NCI-H128 (cell line): ENCODE results near the gene PROCR.
"Not testable (repeated sequence)": the region's sequence is repeated elsewhere in the genome, so short reads cannot be mapped to it uniquely, and the experiment has no call there.

Experiments
- DNase-seq: peaks from one replicate; lab custom pipeline; 2025; ENCODE audit not compliant: unreplicated experiment; lab: John Stamatoyannopoulos, UW

The PROCR gene

GRCh38 chr20:35171753-35172433 is at the start of gene PROCR:
PROCR (plus strand) TSS chr20:35172072; CDS start chr20:35172155, 83 bp downstream.
- no peak for DNase-seq

- no peak for DNase-seq
Measured at GRCh38 chr20:35122756-35123405, 49.0 kb upstream of the PROCR start.

- DNase-seq: no peak
Measured at GRCh38 chr20:35125753-35126152, 46.1 kb upstream of the PROCR start.

- no peak for DNase-seq
Measured at GRCh38 chr20:35129647-35130069, 42.2 kb upstream of the PROCR start.

GRCh38 chr20:35131934-35132333 is 39.9 kb upstream of the PROCR start:
- DNase-seq: no peak

- no peak for DNase-seq
Measured at GRCh38 chr20:35133031-35133430, 38.8 kb upstream of the PROCR start.

- DNase-seq: no peak
Measured at GRCh38 chr20:35133735-35134134, 38.1 kb upstream of the PROCR start.

- no peak for DNase-seq
Measured at GRCh38 chr20:35134472-35134871, 37.4 kb upstream of the PROCR start.

GRCh38 chr20:35134880-35135279 is 37.0 kb upstream of the PROCR start:
- DNase-seq: no peak

- DNase-seq: no peak
Measured at GRCh38 chr20:35135867-35136586, 35.8 kb upstream of the PROCR start.

DNA sequence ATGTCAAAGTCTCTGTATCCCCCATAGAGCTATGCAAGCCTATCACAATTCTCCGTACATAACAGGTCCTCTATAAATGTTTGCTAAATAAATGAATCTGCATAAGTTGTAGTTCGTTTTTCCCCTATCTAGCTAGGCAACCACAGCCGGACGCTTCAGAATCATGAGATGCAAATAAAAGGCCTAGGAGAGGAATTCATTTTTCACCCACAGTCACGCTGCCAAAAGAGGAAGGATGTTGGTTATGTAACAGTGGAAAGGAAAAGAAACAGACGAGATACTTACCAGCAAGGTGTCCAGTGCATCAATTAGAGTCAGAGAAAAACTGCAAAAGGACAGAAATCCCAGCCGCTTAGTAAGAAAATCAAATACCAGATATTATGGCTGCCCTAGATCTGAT is 27.2 kb upstream of the PROCR start:
- DNase-seq: no peak

DNA sequence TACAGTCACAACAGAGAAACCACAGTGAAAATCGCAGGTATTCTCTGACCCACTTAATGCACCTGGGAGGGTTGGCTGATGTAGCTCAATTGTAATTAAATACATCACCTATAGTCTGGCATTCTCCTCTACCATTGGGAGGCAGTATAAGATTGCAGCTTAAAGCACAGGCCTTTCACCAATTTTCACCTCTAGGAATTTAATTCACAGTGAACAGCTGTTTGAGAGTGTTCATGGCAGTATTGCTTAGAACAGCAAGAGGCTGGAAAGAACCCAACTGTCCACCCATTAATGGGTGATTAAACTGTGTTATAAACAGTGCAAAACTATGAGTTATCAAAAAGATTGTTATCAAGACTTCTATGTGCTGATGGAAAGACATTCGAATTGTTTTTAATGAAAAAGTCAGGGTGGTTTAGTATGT is 26.7 kb upstream of the PROCR start:
- DNase-seq: no peak

DNA sequence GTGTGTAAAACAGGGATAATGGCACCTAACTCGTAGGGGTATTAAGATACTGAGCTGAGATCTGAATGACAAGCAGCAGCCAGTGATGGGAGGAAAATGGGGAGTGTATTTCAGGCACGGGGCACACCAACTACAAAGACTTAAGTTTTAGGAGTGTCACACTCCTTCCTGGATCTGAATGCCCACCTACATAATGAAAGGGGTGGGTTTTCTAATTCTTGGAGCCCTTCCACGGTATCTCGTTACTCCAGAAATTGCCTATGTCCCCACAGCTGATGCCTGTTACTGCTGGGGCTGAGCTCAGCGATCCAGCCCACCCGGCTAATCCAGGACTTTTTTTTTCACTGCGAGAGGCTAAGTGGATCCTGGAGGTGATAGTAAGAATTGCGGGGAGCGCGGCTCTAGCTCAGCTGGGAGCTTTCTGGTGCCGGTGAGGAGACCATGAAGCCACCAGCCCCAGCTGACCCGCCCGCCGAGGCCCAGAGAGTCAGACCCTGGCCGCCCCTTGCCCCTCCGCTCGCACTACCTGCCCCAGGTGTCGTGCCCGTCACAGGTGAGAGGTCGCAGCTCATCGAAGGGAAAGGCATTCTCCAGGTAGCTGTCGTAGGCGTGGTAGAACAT is 25.5 kb upstream of the PROCR start:
- DNase-seq: no peak

DNA sequence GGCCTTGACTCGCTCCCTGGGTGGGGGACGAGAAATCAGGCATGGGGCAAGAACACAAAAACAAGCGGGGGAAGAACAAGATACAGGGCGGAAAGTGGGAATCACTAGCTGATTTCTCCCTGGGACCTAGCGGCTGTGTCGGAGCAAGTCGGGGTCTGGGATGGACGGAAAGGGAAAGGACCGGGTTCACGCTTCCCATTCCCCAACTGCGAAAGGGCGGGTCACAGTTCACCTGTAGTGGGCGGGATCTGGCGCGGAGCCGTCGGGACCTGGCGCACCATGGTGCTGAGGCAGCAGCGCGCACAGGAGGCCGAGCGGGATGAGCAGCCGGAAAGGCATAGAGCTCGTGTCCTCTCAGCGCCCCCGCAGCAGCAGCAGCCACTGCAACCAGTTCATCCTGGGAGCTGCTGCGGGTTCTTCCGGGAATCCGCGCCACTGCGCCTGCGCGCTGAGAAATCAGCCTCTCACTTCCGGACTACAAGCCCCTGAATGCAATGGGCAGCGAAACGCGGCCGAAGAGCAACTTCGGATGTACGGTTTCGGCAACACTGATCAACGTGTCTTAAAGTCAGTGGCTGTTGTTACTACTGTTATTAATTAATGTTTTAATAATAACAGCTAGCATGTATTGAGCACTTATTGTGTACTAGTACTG is 24.8 kb upstream of the PROCR start, which contains the start of gene EDEM2:
Gene EDEM2, minus strand, starts transcription at position 417 of the 655 bp plus-strand sequence. Its CDS starts 78 bp downstream, at position 339.
- DNase-seq: peak; percentile 84

DNA sequence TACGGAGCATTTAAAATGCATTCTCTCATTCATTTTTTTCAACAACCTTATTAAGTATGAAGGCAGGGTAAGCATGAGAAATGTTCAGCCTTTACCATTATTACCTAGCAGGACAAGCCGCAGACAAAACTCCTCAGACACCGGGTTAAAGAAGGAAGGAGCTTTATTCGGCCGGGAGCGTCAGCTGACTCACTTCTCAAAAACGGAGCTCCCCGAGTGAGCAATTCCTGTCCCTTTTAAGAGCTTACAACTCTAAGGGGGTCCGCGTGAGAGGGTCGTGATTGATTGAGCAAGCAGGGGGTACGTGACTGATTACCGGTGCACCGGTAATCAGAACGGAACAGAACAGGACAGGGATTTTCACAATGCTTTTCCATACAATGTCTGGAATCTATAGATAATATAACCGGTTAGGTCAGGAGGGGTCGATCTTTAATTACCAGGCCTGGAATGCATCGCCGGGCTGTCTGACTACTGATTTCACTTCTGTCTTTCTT is 24.2 kb upstream of the PROCR start:
- not testable (repeated sequence) for DNase-seq

DNA sequence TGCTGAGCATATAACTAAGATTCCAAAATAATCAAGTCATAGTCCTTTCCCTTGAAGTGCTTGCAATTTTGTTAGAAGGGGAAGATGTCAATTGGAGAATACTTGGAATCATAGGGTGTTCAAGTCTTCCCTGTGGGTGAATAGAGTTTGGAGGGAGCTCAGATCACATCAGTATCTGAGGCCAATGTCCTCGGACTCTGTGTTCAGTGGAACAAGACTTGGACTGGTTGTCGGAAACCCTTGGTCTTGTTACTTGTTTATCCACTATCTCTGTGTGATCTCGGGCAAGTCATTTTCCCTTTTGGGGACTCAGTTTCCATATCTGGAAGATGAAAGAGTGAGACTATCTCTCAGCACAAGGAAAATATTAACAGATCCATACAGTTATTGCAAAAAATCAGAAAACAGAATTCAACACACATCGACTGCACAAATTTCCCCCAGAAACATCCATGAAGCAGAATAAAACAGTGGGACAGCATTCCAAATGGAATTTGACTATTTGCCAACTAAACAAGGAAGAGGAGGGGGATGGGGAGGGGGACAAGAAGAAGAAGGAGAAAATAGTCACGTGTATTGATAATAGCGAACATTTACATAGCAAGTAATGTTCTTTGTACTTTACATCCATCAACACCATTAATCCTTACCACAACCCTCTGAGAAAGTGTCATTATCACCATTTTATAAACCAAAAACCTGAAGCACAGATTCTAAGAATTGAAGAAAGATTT is 20.9 kb upstream of the PROCR start:
- no peak for DNase-seq

DNA sequence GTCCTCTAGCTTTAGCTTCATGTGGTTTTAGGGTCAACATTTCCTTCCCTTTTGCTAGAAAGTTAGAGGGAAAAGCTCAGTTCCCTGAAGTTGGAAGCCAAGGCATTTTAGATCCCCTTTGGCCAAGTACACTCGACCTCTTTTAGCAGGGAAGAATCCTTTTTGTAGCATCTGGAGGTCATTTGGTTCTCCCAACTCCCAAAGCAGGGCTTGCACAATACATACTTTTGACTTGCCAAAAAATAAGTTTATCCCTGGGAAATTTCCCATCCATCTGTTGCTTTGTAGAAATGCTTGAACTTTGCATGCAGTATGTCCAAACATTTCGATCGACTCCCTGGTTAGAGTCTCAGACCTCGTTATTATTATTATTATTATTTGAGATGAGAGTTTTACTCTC is 20.1 kb upstream of the PROCR start:
- no peak for DNase-seq

DNA sequence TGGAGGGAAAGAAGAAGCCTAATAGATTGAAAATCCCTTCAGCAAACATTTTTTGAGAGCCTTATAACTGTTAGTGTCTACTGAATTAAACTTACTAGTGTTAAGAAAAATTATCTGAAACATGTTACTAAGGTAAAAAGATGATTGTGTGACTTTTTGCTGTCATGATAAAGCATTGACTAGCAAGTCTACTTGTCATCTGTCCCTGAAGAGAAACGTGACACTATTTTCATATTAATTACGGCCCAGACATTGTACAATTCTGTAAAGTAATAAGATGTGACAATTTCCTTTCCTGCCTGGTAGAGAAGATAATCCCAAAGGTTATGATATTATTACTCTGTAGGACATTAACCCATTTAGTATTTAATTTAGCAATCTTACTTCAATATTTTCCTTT is 15.9 kb upstream of the PROCR start:
- no peak for DNase-seq

DNA sequence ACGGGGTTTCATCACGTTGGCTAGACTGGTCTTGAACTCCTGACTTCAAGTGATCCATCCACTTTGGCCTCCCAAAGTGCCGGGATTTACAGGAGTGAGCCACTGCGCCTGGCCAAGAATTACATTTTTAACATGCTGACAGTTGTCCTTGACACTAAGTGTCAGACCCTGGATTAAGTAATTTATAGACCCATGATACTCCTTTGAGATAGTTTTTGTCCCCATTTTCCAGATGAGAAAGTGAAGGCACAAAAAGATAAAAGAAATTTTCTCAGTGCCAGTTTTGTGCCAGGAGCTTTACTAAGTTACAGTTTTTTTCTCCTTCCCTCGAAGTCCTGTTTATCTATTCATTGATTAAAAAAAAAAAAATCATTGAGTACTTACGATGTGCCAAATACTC is 14.9 kb upstream of the PROCR start:
- no peak for DNase-seq

DNA sequence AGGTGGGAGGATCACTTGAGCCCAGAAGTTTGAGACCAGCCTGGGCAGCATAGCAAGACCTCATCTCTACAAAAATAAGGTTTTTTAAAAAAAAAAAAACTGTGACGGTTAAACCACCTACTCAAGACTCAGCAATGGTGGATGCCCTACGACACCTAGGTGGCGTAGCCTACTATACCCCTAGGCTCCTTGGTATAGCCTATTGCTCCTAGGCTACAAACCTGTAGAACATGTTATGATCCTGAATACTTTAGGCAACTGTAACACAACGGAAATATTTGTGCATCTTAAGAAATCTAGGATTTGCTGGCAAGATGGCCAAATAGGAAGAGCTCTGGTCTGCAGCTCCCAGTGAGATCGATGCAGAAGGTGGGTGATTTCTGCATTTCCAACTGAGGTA is 11.5 kb upstream of the PROCR start:
- DNase-seq: not testable (repeated sequence)
